ENCODE data around the gene CBLN3. TPM values are rescaled to one million over a fixed set of nuclear protein-coding genes. Genes with fewer than 3 reads are reported as not detected.

The CBLN3 gene
- total RNA-seq, 1 experiment from 2014 or later: 1.0 TPM

- intact Hi-C loops (cut with micrococcal nuclease; ENCODE audit: unreplicated experiment) (no loop called here), in situ Hi-C loops (cut with HindIII; ENCODE audit: low pct_unique_long_range_greater_than_20kb, low sequenced_read_pairs) (no loop called here)
- TF ChIP-seq REST (IDR thresholded peaks at IDR 0.05; ENCODE audit: insufficient read depth in 1 of 2, low read depth in 2 of 2, low read length in 1 of 2) (no peak), SIN3A (IDR thresholded peaks at IDR 0.05; ENCODE audit: borderline replicate concordance, insufficient read depth, low read depth, low read length) (no peak), POLR2AphosphoS5 (IDR thresholded peaks at IDR 0.05; ENCODE audit: low read depth, low read length) (no peak), TCF7L2 (IDR thresholded peaks at IDR 0.05; ENCODE audit: low read depth, low read length) (no peak), CTCF (IDR thresholded peaks at IDR 0.05) (no peak)
- Histone ChIP-seq H3K4me3 (ENCODE audit: low read depth in 2 of 2, low read length in 2 of 2) (peak overlapping the region; percentile 93 to 95), H3K9me3 (ENCODE audit: control insufficient read depth, insufficient read depth, low read depth, low read length) (no peaks in the 10 kb centered on the region), H3K27me3 (ENCODE audit: control insufficient read depth, insufficient read depth, low read length) (no peaks in the 10 kb centered on the region), H3K36me3 (ENCODE audit: control insufficient read depth, insufficient read depth, low read length) (peaks cover 7% of the 10 kb centered on the region; the same call in 1 of the 2 replicates), H3K4me1 (ENCODE audit: control insufficient read depth, insufficient read depth, low read length) (peaks cover 16% of the 10 kb centered on the region), H3K27ac (ENCODE audit: low read length) (peak overlapping the region; percentile 96)
- no peak for DNase-seq (ENCODE audit: low read depth, low spot score)
- BruUV-seq (replicated peaks): TSS peak; percentile 87
- no peak for ATAC-seq
- POLR2A ChIA-PET: interaction anchor here (0.6 to 0.8 kb wide), 2 partner anchors 11 to 45 kb away, joined by 3 read pairs; no protein-coding TSS in a partner anchor
- CTCF ChIA-PET: interaction anchor here (0.5 to 1.3 kb wide), 4 partner anchors 10 to 108 kb away, joined by 3 to 8 read pairs (median 5); no protein-coding TSS in a partner anchor
Observed at GRCh38 chr14:24441485-24441884, 12.0 kb upstream of the CBLN3 start.

- DNase-seq (ENCODE audit: low read depth, low spot score) (no peak), ATAC-seq (no peak)
- H3K27me3 ChIP-seq (ENCODE audit: control insufficient read depth, insufficient read depth, low read length): no peaks in the 10 kb centered on the region
- in situ Hi-C loops (cut with HindIII; ENCODE audit: low pct_unique_long_range_greater_than_20kb, low sequenced_read_pairs) (no loop called here), intact Hi-C loops (cut with micrococcal nuclease; ENCODE audit: unreplicated experiment) (no loop called here)
- H3K36me3 ChIP-seq (ENCODE audit: control insufficient read depth, insufficient read depth, low read length): peaks cover 7% of the 10 kb centered on the region; the same call in 1 of the 2 replicates
- POLR2A ChIA-PET: interaction anchor here (0.6 kb wide), 1 partner anchor 45 kb away, joined by 3 read pairs; no protein-coding TSS in a partner anchor
- no TSS peak for BruUV-seq (replicated peaks)
- no peaks in the 10 kb centered on the region for H3K9me3 ChIP-seq (ENCODE audit: control insufficient read depth, insufficient read depth, low read depth, low read length)
- CTCF ChIA-PET: interaction anchor here (1.3 kb wide), 1 partner anchor 107 kb away, joined by 3 read pairs; no protein-coding TSS in a partner anchor
- peaks cover 16% of the 10 kb centered on the region for H3K4me1 ChIP-seq (ENCODE audit: control insufficient read depth, insufficient read depth, low read length)
- no peak for TF ChIP-seq REST (IDR thresholded peaks at IDR 0.05; ENCODE audit: insufficient read depth in 1 of 2, low read depth in 2 of 2, low read length in 1 of 2)
- no peak for TF ChIP-seq CTCF (IDR thresholded peaks at IDR 0.05)
- no peak for TF ChIP-seq TCF7L2 (IDR thresholded peaks at IDR 0.05; ENCODE audit: low read depth, low read length)
- TF ChIP-seq SIN3A (IDR thresholded peaks at IDR 0.05; ENCODE audit: borderline replicate concordance, insufficient read depth, low read depth, low read length): no peak
- no peak for TF ChIP-seq POLR2AphosphoS5 (IDR thresholded peaks at IDR 0.05; ENCODE audit: low read depth, low read length)
- H3K4me3 ChIP-seq (ENCODE audit: low read depth in 2 of 2, low read length in 2 of 2): peak overlapping the region in 1 of 2 experiments; percentile 93; a peak in 2 of 4 replicates
- peak overlapping the region; percentile 96; the same call in 1 of the 2 replicates for H3K27ac ChIP-seq (ENCODE audit: low read length)
Observed at GRCh38 chr14:24440606-24441399, 11.3 kb upstream of the CBLN3 start.

Data from Panc1 (cell line).